GM18517 (cell line): ENCODE measurements around the gene KCNIP4.
"Not testable (repeated sequence)": the region's sequence is repeated elsewhere in the genome, so short reads cannot be mapped to it uniquely, and the experiment has no call there.

Experiments
- ATAC-seq: cut with Tn5 transposase; IDR thresholded peaks from one replicate; pipeline ENCODE4 v1.9.1; 2021; ENCODE audit warnings: mild to moderate bottlenecking, moderate library complexity; ENCODE audit not compliant: unreplicated experiment

The KCNIP4 gene

DNA sequence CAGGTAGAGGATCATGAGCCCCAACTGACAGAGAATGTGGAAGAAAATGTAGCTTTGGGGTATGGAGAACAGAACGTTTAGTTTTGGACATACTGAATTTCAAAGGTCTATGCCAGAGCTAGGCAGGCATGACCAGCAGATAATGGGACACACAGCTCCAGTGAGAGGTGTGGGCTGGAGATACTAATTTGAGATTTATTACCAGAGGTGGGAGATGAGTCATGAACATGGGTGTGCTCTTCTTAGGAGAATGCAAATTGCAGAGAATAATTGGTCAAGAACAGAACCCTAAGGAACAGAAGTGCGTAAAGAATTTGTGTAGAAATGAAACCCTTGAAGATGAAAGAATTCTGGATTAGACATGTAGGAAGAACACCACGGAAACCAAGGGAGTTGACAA, 1123.1 kb downstream of the KCNIP4 start:
- no peak for ATAC-seq

GRCh38 chr4:20816287-20816686, 1132.3 kb downstream of the KCNIP4 start:
- ATAC-seq = no peak

- no peak for ATAC-seq
Measured at GRCh38 chr4:20813700-20814099, 1134.9 kb downstream of the KCNIP4 start.

- no peak for ATAC-seq
Measured at GRCh38 chr4:20809812-20810211, 1138.8 kb downstream of the KCNIP4 start.

GRCh38 chr4:20805716-20806115, 1142.9 kb downstream of the KCNIP4 start:
- ATAC-seq = no peak

DNA sequence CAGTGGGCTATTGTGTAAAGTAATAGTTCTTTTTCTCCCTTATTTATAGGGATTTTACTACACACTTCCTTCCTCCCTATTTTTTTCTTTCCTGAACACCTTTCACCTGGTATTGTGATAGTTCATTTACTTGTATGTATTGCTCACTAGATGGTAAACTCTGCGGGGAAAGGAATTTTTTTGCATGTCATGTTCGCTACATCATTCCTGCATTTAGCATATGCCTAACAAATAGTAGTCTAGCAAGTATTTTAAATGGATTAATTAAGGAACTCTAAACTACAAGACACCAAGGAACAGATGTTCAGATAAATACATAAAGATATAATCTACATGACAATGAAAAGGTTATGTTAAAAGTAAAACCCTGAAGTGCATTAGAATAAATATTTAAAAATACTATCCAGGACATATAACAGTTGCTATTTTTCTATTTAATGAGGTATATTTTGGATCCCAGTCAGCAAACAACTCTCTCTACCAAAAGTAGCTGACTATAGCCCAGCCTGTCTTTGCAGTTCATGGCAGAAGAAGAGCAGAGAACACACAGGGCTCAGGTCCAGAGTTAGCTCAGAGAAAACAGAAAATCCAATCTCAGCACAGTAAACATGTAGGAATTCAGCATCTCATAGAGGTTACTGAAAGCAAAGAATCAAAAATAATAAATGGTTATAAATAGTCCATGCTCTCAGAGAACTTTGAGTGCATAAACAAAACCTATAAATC, 1160.5 kb downstream of the KCNIP4 start:
- no peak for ATAC-seq

GRCh38 chr4:20783134-20783533, 1165.4 kb downstream of the KCNIP4 start:
- not testable (repeated sequence) for ATAC-seq

DNA sequence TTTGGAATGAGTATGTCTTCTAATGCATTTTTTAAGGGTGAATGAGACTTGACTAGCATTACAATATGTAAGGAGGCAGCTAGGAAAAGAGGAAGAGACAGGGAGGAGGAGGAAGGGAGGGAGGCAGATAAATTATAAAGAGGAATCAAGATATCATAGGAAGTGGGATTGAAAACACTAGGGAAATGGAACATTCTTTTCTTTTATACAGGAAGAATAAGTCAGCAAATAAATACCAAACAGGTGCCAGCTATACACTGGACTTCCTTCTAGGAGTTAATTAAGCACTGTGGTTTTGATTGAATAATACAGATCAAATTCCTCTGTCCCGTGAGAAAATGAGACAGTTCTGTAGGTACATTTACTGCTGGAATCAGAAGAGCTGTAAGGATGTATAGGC, 1169.7 kb downstream of the KCNIP4 start:
- no peak for ATAC-seq

DNA sequence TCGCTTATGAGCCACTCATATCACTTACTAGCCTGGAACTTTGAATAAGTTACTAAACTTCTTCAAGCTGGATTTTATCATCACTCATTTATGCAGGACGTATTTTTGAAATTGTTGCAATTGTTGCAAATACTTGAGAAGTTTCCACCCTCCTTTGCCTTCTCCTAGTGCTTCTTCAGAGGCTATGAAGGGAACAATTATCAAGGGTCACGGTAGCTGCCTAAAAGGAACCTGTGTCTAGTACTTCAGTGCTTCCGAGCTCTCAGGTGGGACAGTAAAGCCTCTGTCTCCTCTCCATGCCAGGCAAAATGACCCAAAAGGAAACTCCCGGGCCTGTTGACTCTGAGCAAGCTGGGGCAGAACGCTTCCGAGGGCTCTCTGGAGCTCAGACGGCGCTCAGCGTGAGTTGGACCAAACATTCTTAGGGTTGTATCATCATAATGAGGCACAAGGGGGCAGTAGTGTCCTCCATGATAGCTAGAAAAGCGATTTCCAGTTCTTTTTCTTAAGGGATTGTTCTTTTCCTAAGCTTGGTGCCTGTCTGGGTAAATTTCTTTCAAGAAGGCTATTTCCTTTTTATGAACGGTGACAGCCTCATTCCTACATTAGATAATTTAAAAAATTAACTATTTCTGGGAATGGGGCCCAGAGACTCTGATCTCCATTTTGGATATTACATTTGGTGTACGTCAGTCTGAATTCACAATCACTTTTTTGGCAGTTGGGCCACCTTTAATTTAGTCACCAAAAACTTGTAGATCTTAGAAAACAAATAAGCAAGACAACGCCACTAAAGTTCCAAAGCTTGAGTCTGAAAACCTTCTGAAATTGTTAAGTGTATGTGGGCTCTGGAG, 1175.2 kb downstream of the KCNIP4 start:
- no peak for ATAC-seq

DNA sequence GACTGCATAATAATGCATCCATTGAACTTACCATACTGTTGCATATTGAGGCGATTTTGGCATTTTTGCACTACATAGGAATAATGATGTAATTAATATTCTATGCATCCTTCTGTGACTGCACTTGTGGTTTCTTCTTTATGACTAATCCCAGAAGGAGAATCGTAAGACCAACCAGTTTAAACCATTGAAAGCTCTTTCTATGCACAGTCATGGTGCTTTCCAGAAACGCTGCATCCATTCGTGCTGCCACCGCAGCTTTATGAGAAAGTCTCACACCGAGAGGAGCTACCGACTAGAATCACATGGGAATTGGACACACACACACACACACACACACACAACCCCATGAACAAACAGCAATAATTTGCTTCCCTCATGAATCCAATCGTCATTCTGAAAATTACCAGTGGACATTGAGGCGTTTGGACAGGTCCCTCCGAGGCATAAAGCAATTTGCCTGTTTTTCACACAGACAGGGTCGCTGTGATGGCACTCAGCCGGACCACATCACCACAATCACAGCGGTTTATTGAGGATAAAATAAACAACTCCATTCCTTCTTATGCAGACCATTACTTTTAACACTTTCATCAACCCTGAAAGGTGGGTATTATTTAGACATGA, 1184.1 kb downstream of the KCNIP4 start:
- ATAC-seq = no peak

- ATAC-seq = no peak
Measured at GRCh38 chr4:20761826-20762225, 1186.7 kb downstream of the KCNIP4 start.

GRCh38 chr4:20761382-20761781, 1187.2 kb downstream of the KCNIP4 start:
- ATAC-seq = no peak

DNA sequence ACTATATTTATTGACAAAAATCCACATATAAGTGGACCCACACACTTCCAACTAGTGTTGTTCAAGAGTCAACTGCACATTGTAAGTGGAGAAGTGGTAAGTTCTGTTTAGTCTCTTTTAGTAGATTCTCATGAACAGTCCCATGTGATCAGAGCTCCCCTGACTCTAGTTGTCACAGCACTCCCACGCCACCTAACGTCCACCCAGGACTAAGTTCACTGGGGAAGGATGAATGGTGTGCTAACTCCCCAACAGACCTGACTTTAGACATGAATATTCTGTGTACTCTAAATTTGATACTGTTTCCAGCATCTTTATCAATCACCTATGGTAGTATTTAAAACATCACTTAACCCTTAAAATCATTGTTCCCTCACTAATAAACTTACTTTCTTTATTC, 1188.5 kb downstream of the KCNIP4 start:
- ATAC-seq = no peak

DNA sequence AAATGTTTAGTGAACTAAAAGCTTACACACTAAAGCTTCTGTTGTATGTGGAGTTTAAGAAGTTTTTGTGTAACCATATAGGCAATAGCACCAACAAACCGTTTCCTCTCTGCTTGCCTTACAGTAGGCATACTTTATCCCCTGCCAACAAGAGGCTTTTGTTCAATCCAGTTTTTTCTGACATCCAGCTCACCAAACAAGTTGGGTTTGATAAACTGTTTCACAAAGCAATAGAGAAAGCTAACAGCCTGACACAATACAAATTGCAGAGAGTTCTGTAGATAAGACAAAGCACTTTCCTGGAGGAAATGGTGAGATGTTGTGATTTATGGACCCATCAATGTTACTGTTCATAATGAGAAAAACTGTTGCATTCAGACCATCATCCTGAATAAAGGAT, 1194.5 kb downstream of the KCNIP4 start:
- ATAC-seq = no peak

- ATAC-seq = no peak
Measured at GRCh38 chr4:20752641-20753040, 1195.9 kb downstream of the KCNIP4 start.

DNA sequence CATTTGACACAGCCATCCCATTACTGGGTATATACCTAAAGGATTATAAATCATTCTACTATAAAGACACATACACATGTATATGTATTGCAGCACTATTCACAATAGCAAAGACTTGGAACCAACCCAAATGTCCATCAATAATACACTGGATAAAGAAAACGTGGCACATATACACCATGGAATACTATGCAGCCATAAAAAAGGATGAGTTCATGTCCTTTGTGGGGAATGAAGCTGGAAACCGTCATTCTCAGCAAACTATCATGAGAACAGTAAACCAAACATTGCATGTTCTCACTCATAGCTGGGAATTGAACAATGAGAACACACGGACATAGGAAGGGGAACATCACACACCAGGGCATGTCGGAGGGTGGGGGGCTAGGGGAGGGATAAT, 1202.6 kb downstream of the KCNIP4 start:
- not testable (repeated sequence) for ATAC-seq

- ATAC-seq = no peak
Measured at GRCh38 chr4:20735931-20736330, 1212.6 kb downstream of the KCNIP4 start.

DNA sequence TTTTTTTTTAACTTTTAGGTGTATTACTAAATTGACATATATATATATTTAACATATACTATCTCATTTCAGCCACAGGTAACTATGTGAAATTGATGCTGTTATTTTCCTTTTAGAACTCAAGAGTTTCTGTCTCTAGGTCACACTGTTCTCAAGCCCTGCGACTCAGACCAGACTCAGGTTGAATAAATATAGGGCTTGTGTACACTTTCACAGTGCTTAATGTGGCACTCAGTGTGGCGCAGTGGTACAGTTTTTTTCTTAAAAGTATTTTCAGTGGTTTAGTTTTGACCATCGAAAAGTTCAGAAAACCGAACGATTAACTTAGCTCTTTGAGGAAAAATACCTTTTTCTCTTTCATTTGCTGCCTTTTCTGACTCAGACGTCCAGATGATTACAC, 1223.7 kb downstream of the KCNIP4 start:
- ATAC-seq = no peak

- no peak for ATAC-seq
Measured at GRCh38 chr4:20723463-20723862, 1225.1 kb downstream of the KCNIP4 start.

DNA sequence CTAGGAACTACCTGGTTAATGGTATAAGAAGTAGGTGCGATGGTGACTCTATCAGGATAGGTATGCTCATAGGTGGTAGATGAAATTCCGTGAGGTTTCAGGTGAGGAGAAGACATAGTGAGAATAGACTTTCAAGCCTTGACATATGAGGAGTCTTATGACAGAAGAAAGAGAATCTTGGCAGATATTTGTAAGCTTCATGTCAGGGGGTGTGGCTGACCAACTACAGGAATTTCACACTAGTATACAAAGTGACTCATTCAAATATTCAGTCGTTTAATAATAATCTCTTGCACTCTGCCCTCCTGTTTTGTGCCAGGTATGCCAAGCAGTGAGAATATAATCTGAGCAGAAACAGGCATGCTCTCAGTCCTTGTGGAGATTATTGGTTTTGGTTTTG, 1225.6 kb downstream of the KCNIP4 start:
- no peak for ATAC-seq

DNA sequence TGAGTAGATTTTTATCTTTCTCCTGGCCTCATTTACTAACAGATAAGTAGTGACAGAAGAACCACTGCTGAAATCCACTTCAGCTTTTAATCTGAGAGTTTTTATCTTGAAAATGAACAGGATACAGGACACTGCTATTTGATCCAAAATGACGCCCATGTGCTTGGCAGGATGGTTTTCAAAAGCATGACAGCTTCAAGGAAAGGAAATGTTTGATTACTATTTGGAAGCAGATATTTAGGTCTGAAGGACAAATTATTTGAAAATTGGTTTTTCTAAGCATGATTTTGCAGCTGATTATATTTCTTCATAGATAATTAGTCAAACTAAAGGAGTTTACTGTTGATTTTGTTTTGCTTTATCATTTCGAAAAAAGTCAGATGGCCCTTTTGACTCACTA, 1237.2 kb downstream of the KCNIP4 start:
- ATAC-seq = no peak
